HL-60/S4 treated with retinoic acid at 250 ng/mL for 4 days and 3 days (cell line): Measurements from ENCODE around the gene RRP1B.
"Not testable (repeated sequence)": the region's sequence is repeated elsewhere in the genome, so short reads cannot be mapped to it uniquely, and the experiment has no call there.

Source experiments
- in situ Hi-C: fragments of 300-500 bp; cut with MboI; formaldehyde crosslinking; loops from 2 replicates; pipeline ENCODE4 v1.7.0; 2022; ENCODE audit warnings: low sequenced_read_pairs

The RRP1B gene

DNA sequence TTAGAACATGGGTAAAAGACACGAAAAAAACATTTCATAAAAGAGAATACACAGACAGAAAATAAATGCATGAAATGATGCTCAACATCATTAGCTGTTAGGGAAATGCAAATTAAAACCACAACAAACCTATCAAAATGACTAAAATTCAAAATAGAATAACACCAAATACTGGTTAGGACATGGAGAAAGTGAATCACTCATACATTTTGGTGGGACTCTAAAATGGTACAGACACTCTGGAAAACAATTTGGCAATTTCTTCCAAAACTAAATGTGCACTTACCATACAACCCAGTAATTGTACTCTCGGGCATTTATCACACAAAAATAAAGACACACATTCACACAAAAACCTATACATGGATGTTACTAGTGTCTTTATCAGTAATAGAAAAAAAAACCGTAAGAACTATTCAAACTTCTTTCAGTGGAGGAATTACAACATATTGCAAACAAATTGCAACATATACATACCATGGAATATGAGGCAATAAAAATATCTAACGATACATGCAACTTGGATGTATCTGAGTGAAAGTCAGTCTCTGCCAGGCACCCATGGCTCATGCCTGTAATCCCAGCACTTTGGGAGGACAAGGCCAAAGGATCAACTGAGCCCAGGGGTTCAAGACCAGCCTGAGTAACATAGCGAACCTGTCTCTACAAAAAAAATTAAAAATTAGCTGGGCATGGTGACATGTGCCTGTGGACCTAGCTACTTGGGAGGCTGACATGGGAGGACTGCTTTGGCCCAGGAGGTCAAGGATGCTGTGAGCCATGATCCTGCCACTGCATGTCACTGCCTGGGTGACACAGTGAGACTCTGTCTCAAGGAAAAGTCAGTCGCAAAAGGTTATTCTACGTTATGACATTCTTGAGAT is 19.6 kb upstream of the RRP1B start:
- in situ Hi-C loops: no loop called here

DNA sequence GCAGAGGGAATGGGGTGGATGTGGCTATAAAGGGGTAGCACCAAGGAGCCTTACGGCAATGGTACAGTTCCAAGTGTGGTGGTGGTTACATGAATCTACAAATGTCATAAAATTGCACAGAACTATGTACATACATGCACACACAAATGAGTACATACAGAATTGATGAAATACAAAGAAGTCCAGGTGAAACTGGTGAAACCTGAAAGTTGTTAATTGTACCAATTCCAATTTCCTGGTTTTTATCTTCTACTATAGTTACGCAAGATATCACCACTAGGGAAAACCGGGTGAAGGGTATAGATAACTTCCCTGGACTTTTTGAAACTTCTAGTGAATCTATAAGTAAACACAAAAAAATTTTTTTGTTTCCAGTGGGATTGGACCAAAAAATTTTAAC is 19.0 kb upstream of the RRP1B start:
- in situ Hi-C loops: no loop called here

DNA sequence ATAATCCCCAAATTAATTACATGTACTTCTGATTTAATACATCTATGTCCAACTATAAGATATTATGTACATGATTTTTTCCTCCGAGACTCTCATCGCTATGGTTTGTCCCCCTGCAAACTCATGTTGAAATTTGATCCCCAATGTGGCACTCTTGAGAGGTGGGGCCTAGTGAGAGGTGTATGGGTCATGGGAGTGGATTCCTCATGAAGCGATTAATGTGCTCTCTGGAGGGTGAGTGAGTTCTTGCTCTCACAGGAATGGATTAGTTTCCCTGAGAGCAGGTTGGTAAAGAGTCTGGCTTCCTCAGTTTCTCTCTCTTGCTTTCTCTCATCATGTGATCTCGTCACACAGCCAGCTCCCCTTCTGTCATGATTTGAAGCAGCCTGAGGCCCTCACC is 16.2 kb upstream of the RRP1B start:
- in situ Hi-C loops: no loop called here

GRCh38 chr21:43644071-43644470 is 15.3 kb upstream of the RRP1B start:
- in situ Hi-C loops: no loop called here

DNA sequence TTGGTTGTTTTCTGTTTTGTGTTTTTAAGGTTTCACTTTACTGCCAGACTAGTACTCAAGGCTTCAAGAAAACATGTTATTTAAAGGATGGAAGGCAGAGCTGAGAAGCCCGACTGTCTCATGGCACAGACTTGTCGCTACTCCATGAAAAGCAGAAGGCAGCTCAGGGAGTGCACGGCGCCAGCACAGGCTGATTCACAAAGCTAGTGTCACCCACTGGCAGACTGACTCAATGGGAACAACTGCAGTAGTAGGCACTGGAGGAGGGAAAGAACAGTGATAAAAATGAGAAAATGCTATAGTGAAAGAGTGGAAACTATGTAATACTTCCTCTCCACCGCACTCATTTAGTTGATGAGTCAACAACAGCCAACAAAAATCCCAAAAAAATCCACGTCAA is 14.8 kb upstream of the RRP1B start:
- in situ Hi-C loops: no loop called here

DNA sequence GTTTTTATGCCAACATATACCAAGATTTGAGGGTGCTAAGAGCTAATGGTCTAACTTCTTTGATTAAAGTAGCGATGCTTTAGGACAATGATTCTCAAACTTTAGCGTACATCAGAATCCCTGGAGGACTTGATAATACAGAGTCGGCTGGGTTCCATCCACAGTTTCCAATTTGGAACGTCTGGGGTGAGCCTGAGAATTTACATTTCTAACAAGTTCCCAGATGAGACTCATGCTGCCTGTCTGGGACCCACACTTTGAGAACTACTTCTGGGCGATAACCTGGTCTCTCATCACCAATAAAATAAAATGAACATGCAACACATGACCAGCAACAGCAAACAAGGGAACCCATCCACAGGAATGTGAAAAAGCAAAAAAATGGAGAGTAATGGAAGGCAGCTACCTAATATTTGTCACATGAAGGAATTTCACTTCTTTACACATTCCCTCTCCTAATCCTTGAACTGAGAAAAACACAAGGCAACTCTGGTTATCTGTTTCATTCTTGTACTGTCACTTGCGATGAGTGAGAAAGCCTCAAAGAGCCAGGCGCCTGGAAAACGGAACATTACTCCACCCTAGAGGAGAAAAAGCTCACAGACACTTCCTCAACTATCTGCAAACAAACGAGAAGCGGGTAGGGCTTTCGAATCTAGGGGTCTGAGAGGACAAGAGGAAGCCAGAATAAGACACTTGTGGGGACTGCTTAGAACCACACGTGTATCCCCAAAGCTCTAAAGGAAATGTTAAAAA is 14.0 kb upstream of the RRP1B start:
- in situ Hi-C loops: no loop called here

GRCh38 chr21:43645976-43646375 is 13.4 kb upstream of the RRP1B start:
- in situ Hi-C loops: no loop called here

DNA sequence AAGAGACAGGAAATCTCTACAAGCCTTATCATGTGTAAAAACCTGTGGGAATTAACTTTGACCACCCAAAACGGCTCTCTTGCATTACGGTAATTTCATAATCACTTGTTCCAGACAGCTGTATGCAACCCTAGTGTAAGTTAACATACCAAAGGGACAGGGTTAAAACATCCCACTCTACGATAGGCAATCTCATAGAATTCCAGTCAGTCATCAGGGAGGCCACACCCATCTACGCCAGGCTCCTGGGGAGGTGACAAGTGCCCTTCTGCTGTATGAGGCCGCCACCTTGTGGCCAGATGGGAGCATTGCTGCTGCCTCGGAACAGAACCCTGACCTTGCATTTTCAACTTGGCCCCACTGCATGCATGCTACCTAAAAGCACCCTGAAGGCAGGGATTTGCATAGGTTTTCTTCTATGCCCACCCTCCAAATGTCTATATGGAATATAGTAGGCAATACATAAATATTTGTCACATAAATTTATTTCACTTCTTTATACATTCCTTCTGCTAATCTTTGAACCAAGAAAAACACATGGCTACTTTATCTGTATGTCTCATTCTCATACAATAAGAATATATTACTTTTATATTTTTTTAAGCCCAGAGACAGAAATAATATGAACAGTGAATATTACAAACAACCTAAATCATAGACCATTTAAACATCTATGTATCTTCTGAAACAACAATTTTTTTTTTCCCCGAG is 12.7 kb upstream of the RRP1B start:
- in situ Hi-C loops: no loop called here

DNA sequence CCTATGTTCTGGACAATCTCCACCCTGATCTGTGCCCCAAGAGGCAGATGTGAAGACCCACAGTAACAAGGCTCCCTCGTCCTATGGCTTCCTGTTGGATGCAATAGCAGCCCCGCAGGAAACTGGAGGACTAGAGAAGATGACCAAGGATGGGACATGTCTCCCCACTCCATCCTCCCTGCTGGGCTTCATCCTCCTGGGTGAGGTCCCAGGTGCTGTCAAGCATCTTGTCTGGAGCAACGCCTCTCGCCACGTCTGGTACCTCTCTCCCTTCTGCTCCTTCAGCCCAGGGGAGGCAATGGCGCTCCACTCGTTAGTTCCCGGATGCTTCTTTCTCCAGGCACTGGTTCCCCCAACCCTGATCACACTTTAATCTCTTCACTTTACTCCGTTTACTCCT is 11.2 kb upstream of the RRP1B start:
- in situ Hi-C loops: no loop called here

- in situ Hi-C loops: not testable (repeated sequence)
Observed at GRCh38 chr21:43651926-43652325, 7.4 kb upstream of the RRP1B start.

- in situ Hi-C loops: no loop called here
Observed at GRCh38 chr21:43652616-43653015, 6.7 kb upstream of the RRP1B start.

- in situ Hi-C loops: no loop called here
Observed at GRCh38 chr21:43653626-43654025, 5.7 kb upstream of the RRP1B start.

DNA sequence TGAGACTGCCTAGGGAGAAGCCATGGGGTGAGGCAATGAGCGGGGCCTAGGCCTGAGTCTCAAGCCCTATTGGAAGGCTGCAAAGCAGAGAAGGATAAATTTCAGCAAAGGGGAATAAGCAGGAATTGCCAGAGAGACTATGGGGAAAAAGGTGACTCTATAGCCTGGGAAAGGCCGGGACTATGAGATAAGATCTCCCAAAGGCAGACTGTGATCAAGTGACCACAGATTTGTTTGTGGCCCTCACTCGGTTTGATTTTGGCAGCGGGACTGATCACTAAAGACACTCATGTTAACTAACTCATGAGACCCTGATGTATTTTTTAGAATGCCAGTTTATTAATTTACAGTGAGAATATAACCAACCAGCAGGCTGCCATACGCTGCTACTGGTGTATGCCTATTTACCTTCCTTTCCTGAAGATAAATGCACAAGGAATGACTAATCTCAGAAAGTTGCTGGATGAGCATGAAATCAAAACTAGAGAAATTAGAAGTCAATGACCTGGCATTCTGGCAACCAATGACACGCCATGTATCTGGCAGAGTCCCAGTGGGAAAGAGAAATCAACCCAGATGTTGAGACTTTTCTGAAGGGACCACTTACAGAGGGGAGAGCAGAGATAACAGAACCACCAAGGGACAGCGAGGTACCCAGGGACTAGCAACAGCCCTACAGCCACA is 4.4 kb upstream of the RRP1B start:
- in situ Hi-C loops: no loop called here

- in situ Hi-C loops: no loop called here
Observed at GRCh38 chr21:43657355-43658087, 1.8 kb upstream of the RRP1B start.

DNA sequence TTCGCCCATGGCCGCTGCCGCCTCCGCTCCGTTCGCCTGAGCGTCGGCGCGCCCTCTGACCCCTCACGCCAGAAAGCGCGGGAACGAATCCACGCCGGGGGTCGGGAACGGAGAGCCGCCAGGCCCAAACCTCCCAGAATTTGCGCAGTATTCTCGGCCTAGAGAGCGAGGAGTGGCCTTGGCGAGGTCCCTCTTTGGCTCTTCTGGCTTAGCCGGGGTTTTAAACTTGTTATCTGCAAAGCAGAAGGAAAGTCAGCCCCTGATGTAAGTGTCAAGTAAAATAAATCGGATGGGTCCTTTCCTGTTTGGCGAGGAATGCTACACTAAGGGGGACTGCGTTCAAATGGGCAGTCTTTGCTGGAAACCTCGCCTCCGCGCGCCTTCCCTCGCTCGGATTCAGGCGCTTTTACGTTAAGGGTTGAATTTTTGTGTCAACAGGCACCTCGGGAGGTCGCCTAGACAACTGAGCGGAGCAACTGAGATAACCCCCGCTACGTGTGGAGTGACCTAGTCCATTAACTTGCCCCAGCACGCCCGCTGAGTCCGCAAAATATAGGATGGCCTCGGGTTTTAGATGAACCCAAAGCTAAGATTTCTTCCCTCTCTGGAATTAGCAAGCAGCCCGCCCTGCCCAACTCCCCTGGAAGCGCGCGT is 1.1 kb upstream of the RRP1B start:
- in situ Hi-C loops: no loop called here

- in situ Hi-C loops: no loop called here
Observed at GRCh38 chr21:43658769-43659135, 608 bp upstream of the RRP1B start.

- in situ Hi-C loops: no loop called here
Observed at GRCh38 chr21:43662286-43662685, 2.9 kb downstream of the RRP1B start.

- in situ Hi-C loops: no loop called here
Observed at GRCh38 chr21:43663033-43663432, 3.7 kb downstream of the RRP1B start.

DNA sequence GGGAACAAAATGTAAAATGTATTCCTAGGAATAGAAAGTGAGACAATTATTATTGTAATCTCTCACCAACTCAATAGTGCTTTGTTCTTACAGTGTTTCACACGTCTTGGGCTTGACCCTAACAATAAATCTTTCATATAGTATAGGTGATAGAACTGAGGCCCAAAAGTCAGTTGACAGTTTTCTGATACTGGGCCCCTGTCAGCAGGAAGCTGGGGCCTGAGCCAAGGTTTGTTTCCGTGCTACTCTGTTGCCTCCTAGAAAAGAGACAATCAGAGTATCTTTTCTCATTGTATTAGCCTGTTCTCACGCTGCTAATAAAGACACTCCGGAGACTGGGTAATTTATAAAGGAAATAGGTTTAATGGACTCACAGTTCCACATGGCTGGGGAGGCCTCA is 5.0 kb downstream of the RRP1B start:
- in situ Hi-C loops: no loop called here

DNA sequence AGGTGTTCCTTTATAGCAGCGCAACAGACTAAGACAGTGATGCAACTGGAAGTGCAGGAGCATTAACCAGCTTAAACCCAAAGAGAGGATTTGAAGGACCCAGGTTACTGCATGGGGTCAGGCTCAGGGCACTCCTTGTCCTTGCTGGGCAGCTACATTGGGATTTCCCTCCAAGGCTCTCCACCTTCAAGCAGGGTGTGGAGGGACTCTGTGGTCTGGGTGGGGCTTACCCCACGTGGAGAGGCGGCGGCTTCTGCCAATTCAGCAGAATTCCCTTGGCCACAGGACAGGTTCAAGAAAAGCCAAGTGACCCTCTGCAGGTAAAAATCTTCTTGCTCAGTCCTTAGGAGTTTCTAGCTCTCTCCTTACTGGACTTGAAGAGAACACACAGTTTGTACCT is 6.5 kb downstream of the RRP1B start:
- in situ Hi-C loops: loop anchor here (5.0 kb wide), 1 partner anchor 41 kb away; no protein-coding TSS in a partner anchor
